NAMALWA (cell line): ENCODE data around the gene TNNI3K.

Experiments
- DNase-seq: peaks from one replicate; pipeline ENCODE4 v3.0.0-alpha.2; 2015; ENCODE audit warnings: low spot score

The TNNI3K gene

DNA sequence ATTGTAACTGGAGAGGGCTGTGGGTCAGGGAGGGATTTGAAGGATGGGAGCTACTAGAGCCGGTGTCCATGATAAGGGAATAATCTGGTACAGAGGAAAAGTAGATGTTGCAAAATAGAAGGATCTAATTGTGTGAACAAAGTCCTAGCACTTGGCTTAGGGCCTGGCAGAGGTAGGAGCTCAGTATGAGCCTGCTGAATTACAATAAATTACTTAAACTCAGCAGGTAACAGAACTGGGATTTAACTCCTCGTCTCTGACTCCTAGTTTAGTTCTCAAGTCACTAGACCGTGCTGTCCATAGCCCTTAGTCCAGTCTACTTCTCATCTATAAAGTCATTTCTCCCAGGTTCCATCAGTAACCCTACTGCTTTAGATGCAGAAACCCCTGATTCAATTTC, 157.0 kb downstream of the TNNI3K start:
- no peak for DNase-seq

DNA sequence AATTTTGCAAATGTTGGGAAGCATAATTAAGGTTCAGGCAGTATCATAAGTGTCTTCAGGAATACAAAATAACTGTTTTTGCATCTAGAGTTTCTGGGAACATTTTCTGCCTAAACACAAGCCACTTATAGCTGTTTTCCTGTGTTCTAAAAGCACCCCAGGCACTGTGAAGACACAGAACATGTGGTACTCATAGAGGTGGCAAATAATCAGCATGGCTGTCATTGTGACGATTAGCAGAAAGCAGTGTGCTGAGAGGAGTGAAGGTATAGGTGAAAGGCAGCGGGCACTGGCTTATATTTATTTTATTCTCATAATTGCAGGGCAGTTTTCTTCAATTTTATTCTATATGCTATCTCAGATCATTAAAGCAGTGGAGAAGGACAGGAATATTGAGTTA, 157.7 kb downstream of the TNNI3K start:
- no peak for DNase-seq

DNA sequence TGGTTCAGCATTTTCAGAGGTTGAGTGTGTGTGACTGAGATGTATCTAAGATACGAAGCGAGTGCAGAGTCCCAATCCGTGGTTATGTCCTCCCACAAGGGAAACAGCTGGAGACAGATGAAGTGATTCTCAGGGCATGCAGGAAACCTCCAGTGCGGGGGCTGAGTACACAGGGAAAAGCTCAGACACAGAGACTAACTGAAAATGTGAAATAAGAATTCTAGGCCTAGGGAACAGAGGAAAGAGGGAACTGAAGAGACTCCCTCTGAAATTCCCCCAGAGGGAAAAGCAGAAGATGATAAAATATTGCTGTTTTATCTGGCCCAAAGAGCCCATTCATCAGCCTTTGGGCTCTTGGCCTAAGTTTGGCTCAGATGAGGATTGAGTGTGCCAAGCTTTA, 160.4 kb downstream of the TNNI3K start:
- no peak for DNase-seq

DNA sequence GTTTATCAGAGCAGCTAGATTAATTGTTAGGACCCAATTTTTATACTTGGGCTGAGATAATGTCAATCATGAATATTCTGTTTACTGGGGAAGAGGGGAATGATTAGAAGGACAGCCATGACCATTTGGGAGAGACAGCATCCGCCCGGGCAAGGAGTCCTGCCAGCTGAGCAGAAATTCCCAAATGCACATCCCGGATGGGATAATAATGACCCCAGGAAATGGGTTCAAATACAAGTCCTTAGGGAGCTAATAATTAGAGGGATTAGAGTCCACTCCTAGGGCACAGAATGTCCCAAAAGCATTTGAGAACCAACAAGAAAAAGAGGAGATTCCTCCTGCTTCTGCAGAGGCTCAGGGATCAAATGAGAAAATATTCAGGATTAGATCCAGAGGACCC, 161.3 kb downstream of the TNNI3K start:
- no peak for DNase-seq

DNA sequence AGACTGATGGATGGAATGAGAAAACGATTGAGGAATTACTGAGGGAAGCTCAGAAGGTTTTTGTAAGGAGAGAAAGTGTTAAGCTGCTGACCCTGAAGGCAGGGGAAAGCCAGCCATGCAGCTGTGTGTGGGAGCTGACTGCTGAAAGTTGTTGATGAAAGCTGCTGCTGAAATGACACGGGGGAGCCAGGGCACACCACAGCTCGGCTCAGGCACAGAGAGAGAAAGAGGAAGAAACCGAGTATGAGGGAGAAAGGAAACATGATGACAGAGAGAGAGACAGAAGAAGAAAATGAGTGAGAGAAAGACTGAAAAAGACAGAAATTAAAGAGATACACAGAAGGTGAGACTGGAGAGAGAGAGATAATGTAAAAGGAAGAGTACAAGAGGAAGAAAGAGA, 161.7 kb downstream of the TNNI3K start:
- no peak for DNase-seq

DNA sequence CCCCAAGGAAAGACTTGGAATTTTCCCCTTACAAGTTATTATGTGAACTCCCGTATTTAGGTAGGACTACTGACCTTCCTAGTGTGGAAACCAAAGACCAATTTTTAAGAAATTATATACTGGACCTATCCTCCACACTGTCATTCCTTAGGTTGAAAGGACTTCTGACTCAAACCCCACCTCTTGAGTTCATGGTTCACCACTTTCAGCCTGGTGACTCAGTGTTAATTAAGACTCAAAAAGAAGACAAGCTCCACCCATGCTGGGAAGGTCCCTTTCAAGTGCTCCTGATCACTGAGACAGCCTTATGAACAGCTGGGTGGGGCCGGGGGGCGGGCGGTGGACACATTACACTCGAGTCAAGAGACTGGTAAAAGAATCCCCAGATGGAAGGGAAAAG, 164.1 kb downstream of the TNNI3K start:
- no peak for DNase-seq

DNA sequence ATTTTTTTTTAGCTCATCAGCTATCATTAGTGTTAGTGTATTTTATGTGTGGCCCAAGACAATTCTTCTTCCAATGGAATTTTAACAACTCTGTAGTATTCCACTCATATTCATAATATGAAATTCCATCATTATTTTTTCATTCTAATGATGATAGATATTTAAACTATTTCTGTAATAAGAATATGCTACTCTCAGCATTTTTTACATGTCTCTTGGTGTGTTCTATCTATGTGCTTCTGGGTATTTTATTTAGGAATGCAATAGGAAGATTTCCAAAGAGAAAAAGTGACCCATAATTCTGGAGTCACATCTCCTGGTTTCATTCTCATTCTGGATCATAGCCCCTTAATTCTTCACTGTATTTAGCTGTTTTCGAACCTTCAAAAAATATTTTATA, 167.7 kb downstream of the TNNI3K start:
- no peak for DNase-seq

DNA sequence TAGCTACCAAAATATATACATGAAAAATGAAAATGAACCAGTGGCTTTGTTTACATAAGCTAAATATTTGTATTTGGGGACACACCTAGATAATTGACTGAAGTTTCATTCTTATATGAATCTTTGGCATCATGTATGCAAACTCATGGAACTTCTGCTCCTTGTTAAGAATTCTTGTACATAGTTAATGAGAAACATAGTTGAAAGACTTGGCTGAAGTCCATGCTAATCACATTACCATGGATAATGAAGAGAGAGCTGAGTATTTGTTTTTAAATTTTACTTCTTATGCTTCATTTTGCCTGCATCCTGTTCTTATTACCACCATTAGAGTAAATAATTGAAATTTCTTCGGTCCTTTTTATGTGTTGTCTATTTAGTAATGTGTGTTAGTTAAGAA, 168.4 kb downstream of the TNNI3K start:
- DNase-seq: no peak

DNA sequence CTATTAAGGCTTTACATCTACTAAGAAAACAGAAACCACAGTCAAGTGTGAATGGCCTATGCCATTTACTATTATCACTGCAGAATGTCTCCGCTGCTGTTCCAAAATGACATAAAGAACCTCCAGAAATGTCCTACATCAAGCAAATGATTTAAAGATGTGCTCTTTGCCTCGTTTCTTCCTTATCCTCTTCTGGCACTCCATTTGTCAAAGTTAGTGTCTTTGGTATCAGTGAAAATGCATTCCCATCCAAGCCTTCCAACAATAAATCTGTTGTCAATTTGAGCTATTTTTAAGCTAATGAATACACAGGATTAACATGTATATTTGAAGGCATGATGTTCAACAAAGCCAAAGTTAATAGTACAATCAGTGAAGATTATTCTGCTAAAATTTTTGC, 171.6 kb downstream of the TNNI3K start:
- no peak for DNase-seq

DNA sequence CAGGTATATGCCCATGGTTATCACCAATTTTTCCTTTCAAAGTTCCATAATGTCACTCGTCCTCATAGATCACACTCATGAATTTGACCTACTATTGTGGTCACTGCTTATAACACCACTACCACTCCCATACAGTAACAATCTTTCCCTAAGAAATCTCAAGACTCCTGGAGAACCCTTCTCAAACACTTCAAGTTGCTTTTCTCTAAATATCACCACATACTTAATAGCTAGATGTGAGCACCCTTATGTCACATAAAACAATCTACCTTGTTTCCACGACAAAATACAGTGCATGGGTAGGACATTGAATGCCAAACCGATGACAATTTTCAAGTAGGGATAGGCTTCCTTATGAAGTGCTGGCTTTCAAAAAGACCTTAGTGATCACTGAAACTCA, 172.7 kb downstream of the TNNI3K start:
- DNase-seq: no peak

DNA sequence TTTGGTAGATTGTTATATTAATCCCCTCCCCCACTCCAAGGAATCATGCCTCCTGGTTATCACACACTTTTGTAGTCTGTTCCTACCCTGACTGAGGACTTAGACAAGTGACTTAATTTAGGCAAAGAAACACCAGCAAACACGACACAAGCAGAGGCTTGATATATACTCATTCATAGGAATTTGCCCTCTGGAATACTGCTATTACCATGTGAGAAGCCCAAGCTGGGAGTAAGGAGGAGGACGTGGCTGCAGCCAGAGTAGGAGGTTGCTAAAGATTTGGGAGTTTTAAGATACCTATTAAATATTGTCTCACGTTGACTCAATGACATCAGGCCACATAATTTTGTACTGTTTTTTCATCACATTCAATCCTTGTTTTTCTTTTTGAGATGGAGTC, 177.1 kb downstream of the TNNI3K start:
- no peak for DNase-seq

DNA sequence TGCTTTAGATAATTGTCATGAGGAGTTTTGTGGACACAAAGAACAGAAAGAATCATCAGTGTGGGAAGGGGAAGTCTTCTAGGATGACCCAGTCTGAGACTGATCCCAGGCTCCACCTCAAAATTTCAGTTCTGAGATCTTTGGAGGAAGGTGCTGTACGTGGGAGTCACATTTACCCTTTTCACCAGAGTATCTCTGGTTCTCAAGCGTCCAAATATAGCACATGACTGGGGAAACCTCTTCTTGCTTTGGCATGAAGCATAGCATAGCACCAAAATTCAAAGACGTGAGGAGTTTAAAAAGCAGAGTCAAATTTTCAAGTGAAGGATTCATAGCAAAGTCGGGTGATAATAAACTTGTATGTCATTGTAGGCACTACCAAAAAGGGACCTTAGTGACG, 180.7 kb downstream of the TNNI3K start:
- DNase-seq: no peak

DNA sequence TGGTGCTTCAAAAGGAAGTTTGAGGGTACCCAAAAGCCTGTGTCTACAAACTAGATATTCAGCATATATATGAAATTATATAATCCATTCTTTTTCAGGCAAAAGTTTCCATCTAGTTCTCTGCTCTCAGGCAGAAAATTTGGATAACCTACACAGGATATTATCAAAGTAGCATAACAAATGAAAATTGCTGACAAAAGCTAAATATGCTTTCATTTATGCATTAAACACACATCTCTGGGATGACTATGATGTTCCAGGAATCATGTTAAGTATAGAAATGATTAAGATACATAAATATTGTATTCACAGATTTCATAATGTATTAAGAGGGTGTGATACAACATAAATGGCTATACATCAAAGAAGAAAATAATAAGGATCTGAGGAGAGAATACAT, 184.4 kb downstream of the TNNI3K start:
- DNase-seq: no peak

DNA sequence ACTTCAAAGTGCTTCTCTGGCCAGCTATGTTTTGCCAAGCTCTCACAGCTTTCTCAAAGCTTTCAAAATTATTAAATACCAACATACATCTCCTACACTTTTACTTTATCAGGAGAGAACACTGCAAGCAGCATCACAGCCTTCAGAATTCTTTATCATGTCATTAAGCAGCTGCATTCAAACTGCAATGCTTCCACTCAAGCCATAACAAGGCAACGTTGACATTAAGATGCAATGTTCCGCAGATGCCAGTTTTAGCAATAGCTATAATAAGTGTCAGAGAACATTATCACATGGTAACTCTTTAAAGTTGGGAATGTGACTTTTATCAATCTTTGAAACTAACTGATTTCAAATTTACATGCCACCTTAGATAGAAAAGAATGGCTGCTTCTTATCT, 185.3 kb downstream of the TNNI3K start:
- DNase-seq: no peak

DNA sequence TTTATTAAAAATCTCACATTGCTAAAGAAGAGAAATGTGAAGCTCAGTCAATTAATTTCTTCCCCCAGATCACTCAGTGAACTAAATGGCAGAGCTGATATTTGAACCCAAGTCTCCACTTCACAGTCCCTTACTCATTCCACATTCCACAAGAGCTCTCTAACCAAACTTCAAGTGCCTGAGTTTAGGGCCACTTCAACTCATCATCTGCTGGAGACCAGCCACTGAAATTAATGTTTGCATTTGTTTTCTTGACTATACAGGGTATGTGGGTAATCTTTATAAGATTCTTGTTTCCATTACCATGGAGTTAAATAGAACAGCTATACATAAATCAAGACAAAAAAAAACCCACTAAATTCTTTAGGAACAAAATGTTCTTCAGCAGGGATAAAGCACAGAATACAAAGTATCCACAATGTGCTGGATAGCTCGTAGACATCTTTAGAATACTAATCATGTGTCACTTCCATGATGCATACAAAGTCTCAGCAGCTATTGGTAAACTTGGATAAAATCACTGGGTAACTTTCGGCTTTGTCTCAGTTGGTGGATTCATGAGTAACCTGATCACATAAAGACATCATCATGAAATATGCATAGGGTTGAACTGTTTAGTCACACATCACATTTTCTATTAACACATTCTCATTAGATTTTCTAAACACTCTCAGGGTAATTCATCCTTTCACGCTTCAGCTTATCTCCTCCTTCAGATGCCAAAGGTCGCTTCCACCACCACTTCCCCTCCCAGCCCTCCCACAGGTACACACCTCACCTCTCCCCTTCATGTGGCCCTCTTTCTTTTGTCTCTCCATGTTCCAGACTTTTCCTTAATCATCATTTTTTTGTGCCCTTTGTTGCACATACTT, 187.5 kb downstream of the TNNI3K start:
- DNase-seq: no peak

DNA sequence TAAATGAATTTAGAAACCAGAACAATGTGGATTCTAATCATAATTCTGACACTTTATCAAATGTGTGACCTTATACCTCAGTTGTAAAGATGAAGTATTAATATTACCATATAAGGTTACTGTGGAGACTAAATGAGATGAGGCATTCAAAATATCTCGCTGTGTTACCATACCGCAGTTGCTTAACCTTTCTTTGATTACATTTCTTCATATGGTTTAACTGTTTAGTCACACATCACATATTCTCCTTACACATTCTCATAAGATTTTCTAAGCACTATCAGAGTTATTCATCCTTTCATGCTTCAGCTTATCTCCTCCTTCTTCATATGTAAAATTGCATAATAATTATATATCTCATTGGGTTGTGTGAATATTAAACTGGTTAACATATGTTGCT, 188.3 kb downstream of the TNNI3K start:
- no peak for DNase-seq

DNA sequence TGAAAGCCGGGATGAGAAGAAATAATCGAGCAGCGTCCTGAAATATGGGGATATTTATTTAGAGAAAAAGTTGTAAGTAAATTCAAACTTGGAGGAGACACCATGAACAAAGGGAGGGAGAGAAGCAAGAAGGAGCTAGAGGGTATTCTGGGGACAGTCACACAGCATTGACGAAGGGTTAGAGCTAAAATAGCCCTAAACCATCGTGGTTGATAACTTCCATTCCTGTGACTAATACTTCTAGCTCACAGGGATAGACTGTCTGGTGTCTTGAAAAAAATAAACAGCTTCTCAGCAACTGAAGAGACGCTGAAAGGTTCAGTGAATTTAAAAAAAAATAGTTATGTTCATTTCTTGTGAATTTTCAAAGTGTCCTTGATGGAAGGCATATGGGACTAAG, 190.5 kb downstream of the TNNI3K start:
- DNase-seq: no peak

DNA sequence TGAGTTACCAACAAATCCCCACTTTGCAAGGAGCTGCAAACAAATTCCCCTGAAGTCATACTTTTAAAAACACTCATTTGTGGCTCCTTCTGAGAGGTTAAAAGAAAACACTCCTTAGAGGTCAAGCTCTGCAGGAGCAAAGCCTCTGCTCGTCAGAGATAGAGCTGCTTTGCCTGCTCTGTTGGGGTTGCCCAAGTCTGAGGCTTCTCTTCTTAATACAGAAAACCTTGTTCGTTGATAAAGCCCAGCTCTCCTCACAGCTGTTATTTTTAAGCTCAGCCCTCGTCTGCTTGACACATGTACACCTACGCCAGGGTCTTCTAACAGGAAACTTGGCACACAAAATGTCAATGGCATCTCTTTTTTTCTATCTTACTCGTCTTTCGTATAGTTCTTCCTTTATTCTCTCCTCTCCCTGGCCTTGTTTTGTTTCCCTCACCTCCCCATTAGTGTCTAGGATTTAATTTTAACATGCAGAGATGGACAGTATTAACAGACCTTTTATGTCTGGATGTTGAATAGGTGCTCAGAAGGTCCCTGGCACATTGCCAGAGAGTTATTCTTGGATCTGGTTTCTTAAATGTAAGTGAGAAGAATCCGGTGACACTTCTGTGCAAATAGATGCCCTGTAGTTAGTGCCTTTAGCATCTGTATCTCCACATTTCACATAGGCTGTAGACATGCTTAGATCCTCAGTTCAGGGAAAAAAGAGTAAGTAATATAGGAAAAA, 191.2 kb downstream of the TNNI3K start:
- no peak for DNase-seq

DNA sequence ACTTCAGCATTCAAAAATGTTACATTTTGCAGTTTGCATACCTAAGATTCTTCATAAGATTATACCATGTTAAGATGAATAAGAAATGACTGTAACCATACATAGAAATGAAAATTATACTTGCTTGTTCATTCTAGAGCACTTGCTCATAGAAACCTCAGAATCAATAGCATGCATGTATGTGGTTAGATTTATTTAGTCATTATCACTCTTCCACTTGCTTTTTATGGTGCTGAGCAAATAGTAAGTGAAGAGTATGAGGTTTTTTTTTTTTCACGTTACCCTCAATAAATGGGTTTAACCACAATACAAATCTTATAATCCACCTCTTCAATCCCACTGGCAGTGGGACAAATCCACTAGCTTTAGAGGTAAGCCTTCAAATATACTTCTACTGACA, 192.5 kb downstream of the TNNI3K start:
- no peak for DNase-seq

DNA sequence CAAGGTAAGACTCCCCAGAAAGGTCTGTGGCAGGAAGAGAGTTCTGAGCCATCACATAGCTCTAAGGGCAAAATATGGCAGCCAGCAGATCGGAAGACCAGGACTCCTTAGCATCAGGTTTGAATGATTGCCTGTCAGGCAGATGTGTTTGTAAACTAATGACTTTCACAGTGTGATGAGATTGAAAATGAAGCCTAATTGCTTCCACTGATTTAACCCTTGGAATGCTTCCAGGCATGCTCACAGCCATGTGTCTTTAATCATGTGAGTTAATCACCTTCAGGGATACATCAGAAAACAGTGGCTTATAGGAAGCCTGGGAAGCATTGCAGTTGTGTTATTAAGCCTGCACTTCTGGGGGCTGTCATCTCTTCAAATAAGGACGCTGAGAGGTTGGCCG, 194.4 kb downstream of the TNNI3K start:
- DNase-seq: no peak

DNA sequence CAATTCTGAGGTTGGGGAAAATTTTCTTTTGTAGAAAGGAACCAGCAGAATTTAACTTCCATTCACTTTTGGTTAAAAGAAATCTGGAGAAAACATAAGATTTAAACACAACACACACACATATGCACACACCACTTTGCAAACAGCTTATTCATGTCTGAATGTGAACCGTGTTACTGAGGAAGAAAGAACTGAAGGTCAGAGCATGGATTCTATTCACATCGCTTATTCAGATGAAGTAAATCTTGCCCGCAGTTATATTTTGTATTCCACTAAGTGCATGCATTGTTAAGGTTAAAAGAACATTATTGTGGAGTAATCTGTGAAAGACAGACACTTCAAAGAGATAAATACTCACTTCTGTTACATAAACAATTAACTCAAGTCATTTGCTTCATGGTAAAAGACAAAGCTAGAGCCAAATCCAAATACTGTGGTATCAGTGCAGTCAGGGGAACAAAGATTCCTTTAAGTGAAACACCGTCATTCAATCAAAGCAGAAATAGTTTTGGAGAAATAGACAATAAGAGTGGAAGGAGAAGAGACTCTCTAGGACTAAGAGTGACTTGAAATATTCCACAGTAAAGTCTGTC, 195.3 kb downstream of the TNNI3K start:
- DNase-seq: no peak

DNA sequence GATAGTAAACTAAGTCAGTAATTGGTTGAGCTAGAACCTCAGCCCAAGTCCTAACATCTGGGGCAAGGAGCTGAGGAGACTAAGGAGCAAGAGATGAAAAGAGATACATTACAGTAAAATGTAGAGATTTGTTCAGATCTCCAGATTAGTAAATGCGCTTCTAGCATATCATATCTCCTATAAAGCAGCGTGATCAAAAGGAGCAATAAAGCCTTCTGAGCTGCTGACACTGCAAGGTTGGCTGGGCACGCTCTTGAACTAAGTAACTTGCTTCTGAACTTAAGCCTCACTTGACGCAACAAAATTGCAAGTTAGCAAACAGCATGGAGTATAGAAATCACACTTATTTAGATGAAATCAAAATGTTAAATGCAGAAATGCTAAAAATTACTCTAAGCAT, 196.3 kb downstream of the TNNI3K start:
- no peak for DNase-seq

DNA sequence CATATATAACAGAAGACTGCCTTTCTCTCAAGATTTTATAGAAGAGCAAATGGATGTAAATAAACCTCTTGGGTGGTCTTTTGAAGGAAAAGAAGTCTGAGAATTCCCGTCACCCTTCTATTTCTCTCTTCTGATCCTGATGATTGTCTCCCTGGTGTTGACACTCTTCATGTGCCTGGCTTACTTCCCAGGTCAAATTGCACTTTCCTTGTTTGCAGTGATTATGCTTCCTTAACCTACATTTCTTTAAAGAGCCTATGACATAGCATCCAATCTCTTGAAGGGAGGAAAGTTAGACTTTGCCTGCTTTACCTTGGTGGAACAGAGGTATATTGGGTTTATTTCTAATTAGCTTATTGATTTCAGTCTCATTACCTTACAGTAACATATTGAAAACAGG, 197.1 kb downstream of the TNNI3K start:
- no peak for DNase-seq
